ENCODE measurements around the gene SPDEF. TPM values are rescaled to one million over a fixed set of nuclear protein-coding genes. Genes with fewer than 3 reads are reported as not detected.

Gene SPDEF
- polyA plus RNA-seq, 2 of the 4 experiments (the other 2 are of a cell fraction): 4.3 to 5.4 TPM

- ChIA-PET CTCF (interaction anchor here (0.6 to 1.7 kb wide), 5 partner anchors 39 to 405 kb away, joined by 3 to 5 read pairs (median 4); no protein-coding TSS in a partner anchor), POLR2A (no interaction called here)
- TF ChIP-seq CEBPB (IDR thresholded peaks at IDR 0.05) (no peak), SREBF2 (IDR thresholded peaks at IDR 0.05) (no peak), EHMT2 (IDR thresholded peaks at IDR 0.05; ENCODE audit: low read depth) (no peak), HDAC2 (IDR thresholded peaks at IDR 0.05) (no peak), ELK1 (IDR thresholded peaks at IDR 0.05; ENCODE audit: low read depth, low read length) (no peak), REST (IDR thresholded peaks at IDR 0.05) (no peak), RAD21 (conservative IDR thresholded peaks at IDR 0.05 in 1 of 2, IDR thresholded peaks at IDR 0.05 in 1 of 2) (no peak), ATOH8 (CRISPR knock-in tag; IDR thresholded peaks at IDR 0.05; ENCODE audit: low read depth) (no peak), FOXS1 (CRISPR knock-in tag; IDR thresholded peaks at IDR 0.05) (no peak), NFE2L2 (conservative IDR thresholded peaks at IDR 0.05; ENCODE audit: low read length) (no peak), TP53 (CRISPR knock-in tag; IDR thresholded peaks at IDR 0.05) (no peak), POLR2AphosphoS2 (conservative IDR thresholded peaks at IDR 0.05; ENCODE audit: low read length) (no peak), HMGXB4 (CRISPR knock-in tag; IDR thresholded peaks at IDR 0.05; ENCODE audit: borderline replicate concordance) (no peak), KDM5A (IDR thresholded peaks at IDR 0.05) (no peak), PBX3 (IDR thresholded peaks at IDR 0.05) (no peak), NPAS2 (CRISPR knock-in tag; IDR thresholded peaks at IDR 0.05; ENCODE audit: borderline replicate concordance) (no peak), ZC3H11A (IDR thresholded peaks at IDR 0.05) (no peak)
- WGBS (ENCODE audit: missing lambda C conversion rate): 80% methylated on average over 20 of the region's 21 CpGs
- Histone ChIP-seq H3K9me3 (no peaks in the 10 kb centered on the region), H3K27ac (no peak overlapping the region), H3K4me1 (peaks cover 10% of the 10 kb centered on the region; the same call in 2 of the 3 replicates), H3K4me3 (no peak overlapping the region), H3K4me2 (no peak overlapping the region)
- no peak for FAIRE-seq
- DNase-seq (ENCODE audit: low read depth in 1 of 2, low spot score in 1 of 2): no peak
- no peak for ATAC-seq
These were observed 14.1 kb upstream of the SPDEF start for GRCh38 chr6:34570066-34570833.

Measured in A549 (cell line).